ENCODE results near the gene RASSF6. TPM values are rescaled to one million over a fixed set of nuclear protein-coding genes. Genes with fewer than 3 reads are reported as not detected.

Gene RASSF6
- under 0.01 and 0.16 TPM in 2 replicates for total RNA-seq

DNA sequence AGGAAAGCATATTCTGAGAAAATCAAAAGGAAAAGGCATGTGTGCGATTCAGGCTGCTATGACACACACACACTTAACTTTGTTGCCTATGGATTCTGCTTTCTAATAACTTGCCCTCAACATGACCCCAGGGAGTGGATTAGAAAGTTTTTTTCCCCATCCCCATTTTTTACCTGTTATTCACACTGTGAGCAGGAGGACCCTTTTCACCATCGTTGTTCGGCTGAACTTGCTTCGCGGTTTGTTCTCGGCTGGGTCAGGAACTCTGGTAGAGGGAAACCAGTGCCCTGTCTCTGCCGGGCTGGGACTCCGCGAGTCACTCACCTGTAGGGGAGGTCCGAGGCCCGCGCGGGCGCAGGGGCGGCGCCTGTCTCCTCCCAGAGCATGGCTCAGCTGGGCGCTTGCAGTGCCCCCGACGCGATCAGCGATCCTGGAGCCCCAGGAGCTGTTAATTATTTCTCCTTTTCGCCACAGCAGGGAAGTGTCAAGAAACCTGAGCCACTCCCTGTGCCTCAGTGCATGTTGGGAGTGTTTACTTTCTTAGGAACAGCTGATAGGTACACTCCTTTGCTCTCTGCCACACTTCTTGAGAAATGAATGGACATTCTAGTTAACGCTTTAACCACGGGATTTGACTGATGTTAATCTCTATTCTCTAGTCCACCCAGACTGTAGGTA, at the start of gene RASSF6:
RASSF6 (minus strand) TSS at position 322 of the 678 bp plus-strand sequence. CDS start 8,641 bp downstream, outside the sequence.

Small RNA genes lying within 50 kb of the gene (small RNA-seq; reads per million reads assigned to genes)
- not detected for gene AC074250.1

Other genes starting within 250 kb of the RASSF6 start
- not detected in 2 replicates for gene ALB, start 216.1 kb downstream of the RASSF6 start, total RNA-seq
- 0.16 TPM in 1 of 2 replicates, not detected in the other for gene AFP, start 184.2 kb downstream of the RASSF6 start, total RNA-seq
- gene AFM, start 138.7 kb downstream of the RASSF6 start, total RNA-seq: not detected in 2 replicates
- gene CXCL8, start 120.1 kb upstream of the RASSF6 start, total RNA-seq: 2.1 and 25.8 TPM in 2 replicates
- 14.4 and 15.5 TPM in 2 replicates for gene CXCL6, start 216.2 kb upstream of the RASSF6 start, total RNA-seq
- gene PF4V1, start 232.9 kb upstream of the RASSF6 start, total RNA-seq: not detected in 2 replicates
- 78.3 and 166 TPM in 2 replicates for gene CXCL1, start 249.0 kb upstream of the RASSF6 start, total RNA-seq